GM18909 (cell line): ENCODE data around the gene SPINT4.
"Not testable (repeated sequence)": the region's sequence is repeated elsewhere in the genome, so short reads cannot be mapped to it uniquely, and the experiment has no call there.

Source experiments
- ATAC-seq: cut with Tn5 transposase; IDR thresholded peaks from one replicate; pipeline ENCODE4 v1.9.1; 2021; ENCODE audit warnings: mild to moderate bottlenecking; ENCODE audit not compliant: unreplicated experiment, poor library complexity

SPINT4 gene

GRCh38 chr20:45764618-45765282 lies 42.6 kb downstream of the SPINT4 start:
- not testable (repeated sequence) for ATAC-seq

- no peak for ATAC-seq
Measured at GRCh38 chr20:45765307-45765875, 43.2 kb downstream of the SPINT4 start.

GRCh38 chr20:45765980-45766379 lies 43.8 kb downstream of the SPINT4 start:
- ATAC-seq = no peak

GRCh38 chr20:45768479-45768878 lies 46.3 kb downstream of the SPINT4 start:
- no peak for ATAC-seq

- no peak for ATAC-seq
Measured at GRCh38 chr20:45771182-45771759, 49.1 kb downstream of the SPINT4 start.

- ATAC-seq = no peak
Measured at GRCh38 chr20:45772693-45773092, 50.5 kb downstream of the SPINT4 start.

- ATAC-seq = no peak
Measured at GRCh38 chr20:45774945-45775344, 52.8 kb downstream of the SPINT4 start.

- ATAC-seq = no peak
Measured at GRCh38 chr20:45775411-45775810, 53.3 kb downstream of the SPINT4 start.
